ENCODE measurements around the gene SLC25A30.
"Not testable (repeated sequence)": the region's sequence is repeated elsewhere in the genome, so short reads cannot be mapped to it uniquely, and the experiment has no call there.

GRCh38 chr13:45426056-45426841, 8.1 kb upstream of the SLC25A30 start:
- not testable (repeated sequence) for TF ChIP-seq EZH2 (IDR thresholded peaks at IDR 0.05; ENCODE audit: borderline replicate concordance, low read depth, low read length, severe bottlenecking); CTCF (IDR thresholded peaks at IDR 0.05; ENCODE audit: borderline replicate concordance, extremely low read depth, low read length, poor library complexity, severe bottlenecking)
